CD4-positive, alpha-beta memory T cell (primary cell): ENCODE results near the gene YBEY. TPM values are rescaled to one million over a fixed set of nuclear protein-coding genes. Genes with fewer than 3 reads are reported as not detected.
"Not testable (repeated sequence)": the region's sequence is repeated elsewhere in the genome, so short reads cannot be mapped to it uniquely, and the experiment has no call there.

Experiments
- CTCF ChIA-PET: fragments of 350-600 bp; sonication (Branson Sonifier 250); formaldehyde crosslinking; loops from one replicate; lab custom pipeline; 2021; ENCODE audit warnings: inconsistent platforms; ENCODE audit not compliant: partially characterized antibody; lab: Charles Lee
- POLR2A ChIA-PET: fragments of 350-600 bp; sonication (Branson Sonifier 250); formaldehyde crosslinking; loops from one replicate; lab custom pipeline; 2021; ENCODE audit not compliant: partially characterized antibody; lab: Charles Lee
- DNase-seq, 5 donors: peaks; one replicate each; pipeline versions ENCODE4 v3.0.0 to v3.0.0-alpha.2; 2020 to 2022; ENCODE audit warnings: mixed read lengths in 1 of 5
- H3K27ac ChIP-seq: one replicate; pipeline ENCODE4 v1.7.0; 2013; ENCODE audit warnings: low read depth, low read length
- H3K27me3 ChIP-seq: 2 replicates; pipeline ENCODE4 v1.7.0; 2013; ENCODE audit warnings: mild to moderate bottlenecking, low read length, moderate library complexity; ENCODE audit not compliant: insufficient read depth
- H3K36me3 ChIP-seq: 2 replicates; pipeline ENCODE4 v1.7.0; 2013; ENCODE audit warnings: mild to moderate bottlenecking, low read length, moderate library complexity; ENCODE audit not compliant: insufficient read depth
- H3K4me1 ChIP-seq: 2 replicates; pipeline ENCODE4 v1.7.0; 2013; ENCODE audit warnings: mild to moderate bottlenecking, low read length, moderate library complexity; ENCODE audit not compliant: insufficient read depth
- H3K4me3 ChIP-seq, 2 donors: one replicate each; pipeline ENCODE4 v1.7.0; 2013; ENCODE audit warnings: low read length in 2 of 2, mild to moderate bottlenecking in 1 of 2
- H3K9me3 ChIP-seq, 2 donors: one replicate each; pipeline ENCODE4 v1.7.0; 2013; ENCODE audit warnings: low read length in 2 of 2, control low read depth in 1 of 2; ENCODE audit not compliant: control insufficient read depth in 1 of 2
- H3K27ac Mint-ChIP-seq, 7 donors: one replicate each; pipeline ENCODE4 v1.8.0; 2020 to 2021; ENCODE audit warnings: mixed read lengths in 7 of 7, mild to moderate bottlenecking in 6 of 7, inconsistent platforms in 3 of 7, moderate library complexity in 3 of 7
- H3K27me3 Mint-ChIP-seq, 2 donors: one replicate each; pipeline ENCODE4 v1.8.0; 2020 to 2021; ENCODE audit warnings: mixed read lengths in 2 of 2
- H3K36me3 Mint-ChIP-seq, 2 donors: one replicate each; pipeline ENCODE4 v1.8.0; 2020 to 2021; ENCODE audit warnings: mixed read lengths in 2 of 2, inconsistent platforms in 1 of 2, mild to moderate bottlenecking in 1 of 2
- H3K4me1 Mint-ChIP-seq, 4 donors: one replicate each; pipeline ENCODE4 v1.8.0; 2020 to 2021; ENCODE audit warnings: mixed read lengths in 4 of 4, mild to moderate bottlenecking in 1 of 4
- H3K4me3 Mint-ChIP-seq, 8 donors: one replicate each; pipeline ENCODE4 v1.8.0; 2020 to 2021; ENCODE audit warnings: mixed read lengths in 8 of 8, mild to moderate bottlenecking in 7 of 8, moderate library complexity in 6 of 8, inconsistent platforms in 3 of 8
- H3K9me3 Mint-ChIP-seq, 8 donors: one replicate each; pipeline ENCODE4 v1.8.0; 2020 to 2021; ENCODE audit warnings: mixed read lengths in 8 of 8, mild to moderate bottlenecking in 5 of 8, inconsistent platforms in 3 of 8, moderate library complexity in 1 of 8
- intact Hi-C: fragments of 100-400 bp; cut with micrococcal nuclease; formaldehyde crosslinking; loops from one replicate; pipeline ENCODE4 v1.15.1; 2023
- polyA plus RNA-seq, 2 donors: library from polyadenylated mRNA; unstranded; fragments of 300-500 nt; fragmentation: Illumina TruSeq; gene quantifications; one replicate each; pipeline ENCODE4 v1.2.3, GENCODE V29; 2021
- total RNA-seq, 2 experiments: library from RNA; stranded (reverse); gene quantifications; one replicate each; pipeline ENCODE4 v1.2.3, GENCODE V29; 2021

The YBEY gene
- total and polyA plus RNA-seq, 4 experiments from 2014 or later = 11.5 to 18.9 (median 15.1) TPM

GRCh38 chr21:46299167-46299566 is 13.0 kb downstream of the YBEY start:
- H3K27ac Mint-ChIP-seq = no peak overlapping the region
- H3K4me1 Mint-ChIP-seq = peaks cover 4 to 13% (median 10%) of the 10 kb centered on the region in 4 donors
- H3K4me3 Mint-ChIP-seq = peak overlapping the region in 1 of 8 donors; percentile 49
- Histone ChIP-seq H3K4me1 (peaks cover 6% of the 10 kb centered on the region), H3K4me3 (no peak overlapping the region), H3K9me3 (no peaks in the 10 kb centered on the region), H3K27me3 (no peaks in the 10 kb centered on the region), H3K36me3 (no peaks in the 10 kb centered on the region), H3K27ac (no peak overlapping the region)
- DNase-seq = no peak
- ChIA-PET CTCF (interaction anchor here (0.9 kb wide), 1 partner anchor 15 kb away, joined by 3 read pairs; no protein-coding TSS in a partner anchor), POLR2A (no interaction called here)
- no peaks in the 10 kb centered on the region for H3K27me3 Mint-ChIP-seq
- intact Hi-C loops = no loop called here
- H3K9me3 Mint-ChIP-seq = peaks cover 0 to 3% (median 0%) of the 10 kb centered on the region in 8 donors
- H3K36me3 Mint-ChIP-seq = peaks cover 0 to 3% of the 10 kb centered on the region in 2 donors

- Histone ChIP-seq H3K4me1 (peaks cover 6% of the 10 kb centered on the region), H3K27ac (no peak overlapping the region), H3K27me3 (no peaks in the 10 kb centered on the region), H3K9me3 (no peaks in the 10 kb centered on the region), H3K4me3 (no peak overlapping the region), H3K36me3 (no peaks in the 10 kb centered on the region)
- peaks cover 0 to 10% of the 10 kb centered on the region in 2 donors for H3K36me3 Mint-ChIP-seq
- no peaks in the 10 kb centered on the region for H3K9me3 Mint-ChIP-seq
- H3K27ac Mint-ChIP-seq = no peak overlapping the region
- intact Hi-C loops = no loop called here
- H3K4me1 Mint-ChIP-seq = peaks cover 3 to 8% (median 4%) of the 10 kb centered on the region in 4 donors
- ChIA-PET CTCF (no interaction called here), POLR2A (no interaction called here)
- no peaks in the 10 kb centered on the region for H3K27me3 Mint-ChIP-seq
- H3K4me3 Mint-ChIP-seq = no peak overlapping the region
- DNase-seq = no peak
Observed at GRCh38 chr21:46301759-46302158, 15.6 kb downstream of the YBEY start.

- no peaks in the 10 kb centered on the region for H3K9me3 ChIP-seq
- H3K4me3 ChIP-seq = no peak overlapping the region
- no peak for DNase-seq
- H3K27ac ChIP-seq = no peak overlapping the region
- intact Hi-C loops = no loop called here
- H3K4me1 ChIP-seq = no peaks in the 10 kb centered on the region
- H3K27me3 ChIP-seq = no peaks in the 10 kb centered on the region
- Mint-ChIP-seq H3K4me1 (peaks cover 0 to 3% (median 0%) of the 10 kb centered on the region in 4 donors), H3K27me3 (no peaks in the 10 kb centered on the region), H3K9me3 (no peaks in the 10 kb centered on the region), H3K4me3 (no peak overlapping the region), H3K36me3 (peaks cover 2 to 10% of the 10 kb centered on the region in 2 donors), H3K27ac (peak overlapping the region in 1 of 7 donors; percentile 40)
- ChIA-PET CTCF (no interaction called here), POLR2A (no interaction called here)
- H3K36me3 ChIP-seq = no peaks in the 10 kb centered on the region
Observed at GRCh38 chr21:46304437-46304836, 18.3 kb downstream of the YBEY start.

GRCh38 chr21:46304955-46305354 is 18.8 kb downstream of the YBEY start:
- Mint-ChIP-seq H3K4me1 (peaks cover 0 to 3% (median 0%) of the 10 kb centered on the region in 4 donors), H3K9me3 (no peaks in the 10 kb centered on the region), H3K27me3 (no peaks in the 10 kb centered on the region), H3K36me3 (peaks cover 2 to 10% of the 10 kb centered on the region in 2 donors), H3K27ac (peak overlapping the region in 1 of 7 donors; percentile 70), H3K4me3 (no peak overlapping the region)
- intact Hi-C loops = no loop called here
- Histone ChIP-seq H3K36me3 (no peaks in the 10 kb centered on the region), H3K9me3 (no peaks in the 10 kb centered on the region), H3K4me3 (no peak overlapping the region), H3K27ac (no peak overlapping the region), H3K27me3 (no peaks in the 10 kb centered on the region), H3K4me1 (no peaks in the 10 kb centered on the region)
- ChIA-PET CTCF (no interaction called here), POLR2A (no interaction called here)
- DNase-seq = peak in 3 of 5 donors; percentile 12 to 56 (median 43)

- POLR2A ChIA-PET = no interaction called here
- H3K27ac ChIP-seq = no peak overlapping the region
- no peaks in the 10 kb centered on the region for H3K9me3 ChIP-seq
- peak overlapping the region in 1 of 7 donors; percentile 42 for H3K27ac Mint-ChIP-seq
- H3K4me1 Mint-ChIP-seq = peaks cover 0 to 3% (median 0%) of the 10 kb centered on the region in 4 donors
- CTCF ChIA-PET = no interaction called here
- H3K36me3 Mint-ChIP-seq = peaks cover 2 to 10% of the 10 kb centered on the region in 2 donors
- H3K4me1 ChIP-seq = no peaks in the 10 kb centered on the region
- no peaks in the 10 kb centered on the region for H3K36me3 ChIP-seq
- no peaks in the 10 kb centered on the region for H3K27me3 Mint-ChIP-seq
- DNase-seq = no peak
- no peaks in the 10 kb centered on the region for H3K27me3 ChIP-seq
- intact Hi-C loops = no loop called here
- H3K9me3 Mint-ChIP-seq = no peaks in the 10 kb centered on the region
- H3K4me3 ChIP-seq = no peak overlapping the region
- H3K4me3 Mint-ChIP-seq = no peak overlapping the region
Observed at GRCh38 chr21:46307625-46308024, 21.5 kb downstream of the YBEY start.

GRCh38 chr21:46308431-46308830 is 22.3 kb downstream of the YBEY start:
- H3K4me1 Mint-ChIP-seq = peaks cover 0 to 3% (median 0%) of the 10 kb centered on the region in 4 donors
- intact Hi-C loops = no loop called here
- peak overlapping the region in 1 of 7 donors; percentile 60 for H3K27ac Mint-ChIP-seq
- Histone ChIP-seq H3K4me3 (no peak overlapping the region), H3K36me3 (no peaks in the 10 kb centered on the region), H3K27ac (no peak overlapping the region), H3K4me1 (no peaks in the 10 kb centered on the region), H3K27me3 (no peaks in the 10 kb centered on the region), H3K9me3 (no peaks in the 10 kb centered on the region)
- no peak overlapping the region for H3K4me3 Mint-ChIP-seq
- POLR2A ChIA-PET = no interaction called here
- DNase-seq = no peak
- H3K9me3 Mint-ChIP-seq = no peaks in the 10 kb centered on the region
- H3K36me3 Mint-ChIP-seq = peaks cover 2 to 7% of the 10 kb centered on the region in 2 donors
- CTCF ChIA-PET = no interaction called here
- H3K27me3 Mint-ChIP-seq = no peaks in the 10 kb centered on the region

GRCh38 chr21:46310260-46310659 is 24.1 kb downstream of the YBEY start:
- POLR2A ChIA-PET, H3K9me3 Mint-ChIP-seq, H3K27me3 ChIP-seq, DNase-seq, H3K36me3 Mint-ChIP-seq, intact Hi-C loops, H3K4me1 Mint-ChIP-seq, H3K4me3 ChIP-seq, H3K4me3 Mint-ChIP-seq, H3K27ac Mint-ChIP-seq, H3K9me3 ChIP-seq, H3K27ac ChIP-seq, H3K27me3 Mint-ChIP-seq, H3K36me3 ChIP-seq, H3K4me1 ChIP-seq: not testable (repeated sequence)
- CTCF ChIA-PET = interaction anchor here (1.6 kb wide), 1 partner anchor 13 kb away, joined by 3 read pairs; the partner anchor contains the start of gene C21orf58
